ENCODE measurements around the gene FOXN1.
A peak's percentile ranks its signal among the peaks of the same experiment; 100 is the strongest.

The FOXN1 gene

DNA sequence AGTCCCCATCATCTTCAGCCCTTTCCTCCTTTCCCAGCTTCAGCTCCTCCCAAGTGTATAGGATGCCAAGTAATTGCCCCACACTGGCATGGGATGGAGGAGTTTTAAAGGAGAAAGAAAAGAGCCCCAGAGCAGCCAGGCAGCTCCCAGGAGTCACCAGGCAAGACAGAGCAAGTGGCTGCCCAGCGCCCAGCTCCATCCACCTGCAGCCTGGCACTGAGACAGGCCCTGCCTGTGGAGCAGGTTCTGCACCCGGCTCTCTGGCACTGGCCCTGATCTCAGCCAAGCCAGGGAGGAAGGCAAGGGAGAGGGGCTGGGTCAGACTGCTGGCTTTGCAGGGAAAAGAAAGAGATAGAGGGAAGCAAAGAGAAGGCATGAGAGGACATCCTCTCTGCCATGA is 21.7 kb downstream of the FOXN1 start:
- DNase-seq = no peak

- no peak for DNase-seq
Observed at GRCh38 chr17:28528327-28529012, 22.3 kb downstream of the FOXN1 start.

GRCh38 chr17:28529013-28529400 is 22.9 kb downstream of the FOXN1 start:
- DNase-seq = no peak

GRCh38 chr17:28530250-28530649 is 24.1 kb downstream of the FOXN1 start:
- no peak for DNase-seq

GRCh38 chr17:28530926-28531325 is 24.8 kb downstream of the FOXN1 start:
- no peak for DNase-seq

DNA sequence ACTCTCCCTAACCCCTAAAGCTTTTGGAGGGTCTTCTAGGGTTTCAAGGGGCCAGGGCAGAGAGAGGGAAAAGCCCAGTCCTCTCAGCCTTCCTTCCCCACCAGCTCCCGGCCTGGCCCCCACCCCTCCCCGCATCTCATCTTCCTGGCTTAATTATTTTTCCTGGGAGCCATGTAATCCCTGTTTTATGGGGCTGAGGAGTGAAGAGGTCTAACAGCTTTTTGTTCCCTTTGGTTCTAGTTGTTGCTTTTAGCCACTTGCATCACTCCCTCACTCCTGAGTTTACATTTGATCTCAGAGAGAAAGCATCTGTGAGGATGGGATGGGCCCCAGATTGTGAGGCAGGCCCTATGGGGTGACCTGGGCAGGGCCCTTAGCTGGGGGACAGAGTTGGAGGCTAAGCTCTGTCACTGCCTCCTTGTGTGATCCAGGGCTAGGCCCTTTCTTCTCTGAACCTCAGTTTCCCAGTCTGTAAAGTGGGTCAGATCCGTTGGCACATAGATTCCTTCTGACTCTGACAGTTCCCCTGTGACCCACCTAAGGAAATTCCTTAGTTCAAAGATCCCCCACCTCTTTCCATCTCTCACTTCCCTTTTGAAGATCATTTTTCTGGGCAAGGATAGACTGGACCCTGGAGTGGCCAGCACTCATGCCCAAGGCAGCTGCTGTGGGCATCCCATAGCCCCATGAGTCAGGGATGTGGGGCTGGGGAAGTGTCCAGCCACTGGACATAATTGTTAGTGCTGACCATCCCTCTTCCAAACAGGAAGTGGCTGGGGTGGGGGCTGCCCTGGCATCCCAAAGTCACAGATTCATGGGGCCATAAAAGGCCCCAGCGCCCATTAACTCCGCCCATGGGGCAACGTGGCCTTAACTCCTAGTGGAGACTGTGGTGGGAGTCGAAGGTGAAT is 26.2 kb downstream of the FOXN1 start:
- no peak for DNase-seq

DNA sequence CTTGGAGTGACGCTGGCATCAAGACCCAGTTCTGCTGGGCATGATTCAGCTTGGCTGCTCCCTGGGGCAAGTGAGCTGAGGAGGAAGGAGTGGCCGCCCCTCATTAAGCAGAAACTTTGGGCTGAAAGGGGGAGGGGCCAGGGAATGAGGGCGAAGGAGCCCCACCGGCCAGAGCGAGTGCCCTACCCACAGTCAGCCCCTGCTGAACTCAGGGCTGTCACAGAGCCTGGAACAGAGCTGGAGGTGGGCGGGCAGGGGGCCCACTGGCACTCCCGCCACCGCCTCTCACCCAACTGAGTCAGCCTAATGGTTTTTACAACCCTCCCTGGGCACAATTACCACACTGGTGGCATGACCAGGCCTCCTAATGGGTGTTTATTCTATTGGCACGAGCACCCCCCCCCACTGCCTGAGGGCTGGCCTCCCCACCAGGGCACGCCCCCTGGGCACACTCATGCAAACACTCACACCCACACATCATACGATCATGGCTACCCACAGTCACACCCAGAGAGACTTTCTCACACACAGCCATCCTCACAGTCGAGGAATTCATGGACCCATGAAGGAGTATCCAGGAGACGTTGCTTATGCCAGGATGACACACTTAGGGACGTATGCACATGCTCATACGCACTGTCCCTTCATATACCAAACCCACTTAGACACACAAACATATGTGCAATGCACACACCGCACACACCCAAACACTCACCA is 27.1 kb downstream of the FOXN1 start:
- no peak for DNase-seq

DNA sequence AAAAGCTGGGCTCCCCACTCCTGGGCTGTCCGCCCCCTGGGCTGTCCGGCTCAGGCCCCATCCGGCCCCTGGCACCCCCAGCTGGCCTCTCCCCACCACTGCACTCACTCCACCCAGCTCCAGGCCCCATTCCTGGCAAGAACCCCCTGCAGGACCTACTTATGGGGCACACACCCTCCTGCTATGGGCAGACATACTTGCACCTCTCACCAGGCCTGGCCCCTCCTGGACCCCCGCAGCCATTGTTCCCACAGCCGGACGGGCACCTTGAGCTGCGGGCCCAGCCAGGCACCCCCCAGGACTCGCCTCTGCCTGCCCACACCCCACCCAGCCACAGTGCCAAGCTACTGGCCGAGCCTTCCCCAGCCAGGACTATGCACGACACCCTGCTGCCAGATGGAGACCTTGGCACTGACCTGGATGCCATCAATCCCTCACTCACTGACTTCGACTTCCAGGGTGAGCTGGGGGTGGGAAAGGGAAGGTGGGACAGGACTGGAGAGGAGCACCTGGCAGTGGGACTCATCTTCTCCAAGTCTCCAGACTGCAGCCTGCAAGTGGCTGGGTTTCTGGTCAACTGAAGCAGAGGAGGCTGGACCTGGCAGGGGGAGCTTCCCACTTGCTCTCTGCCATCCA is 28.7 kb downstream of the FOXN1 start:
- DNase-seq = no peak

DNA sequence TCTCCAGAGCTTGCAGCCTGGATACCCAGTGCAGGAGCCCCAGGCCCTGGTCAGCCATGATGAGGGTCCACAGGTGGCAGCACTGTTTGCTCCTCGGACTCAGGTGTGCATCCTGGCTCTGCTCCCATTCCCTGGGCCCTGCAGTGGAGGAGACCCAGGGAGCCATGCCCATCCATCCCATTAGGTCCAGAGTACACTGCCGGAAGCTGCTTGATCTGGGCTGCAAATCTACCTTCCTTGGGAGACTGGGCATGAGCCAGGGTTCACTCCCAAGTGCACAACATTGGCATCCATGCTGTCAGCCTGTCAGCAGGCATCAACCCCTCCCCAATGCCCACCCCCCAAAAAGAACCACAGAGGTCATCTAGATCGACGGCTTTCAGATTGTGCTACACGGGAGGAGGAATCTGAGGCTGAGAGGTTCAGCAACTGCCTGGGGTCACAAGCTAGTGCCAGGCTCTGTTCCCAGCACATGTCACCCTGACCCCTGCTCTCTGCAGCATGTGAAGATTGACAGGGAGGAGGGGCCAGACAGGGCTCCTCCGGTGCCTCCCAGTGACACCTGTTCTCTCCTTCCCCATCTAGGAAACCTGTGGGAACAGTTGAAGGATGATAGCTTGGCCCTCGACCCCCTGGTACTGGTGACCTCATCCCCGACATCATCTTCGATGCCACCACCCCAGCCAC is 30.5 kb downstream of the FOXN1 start:
- DNase-seq = no peak

DNA sequence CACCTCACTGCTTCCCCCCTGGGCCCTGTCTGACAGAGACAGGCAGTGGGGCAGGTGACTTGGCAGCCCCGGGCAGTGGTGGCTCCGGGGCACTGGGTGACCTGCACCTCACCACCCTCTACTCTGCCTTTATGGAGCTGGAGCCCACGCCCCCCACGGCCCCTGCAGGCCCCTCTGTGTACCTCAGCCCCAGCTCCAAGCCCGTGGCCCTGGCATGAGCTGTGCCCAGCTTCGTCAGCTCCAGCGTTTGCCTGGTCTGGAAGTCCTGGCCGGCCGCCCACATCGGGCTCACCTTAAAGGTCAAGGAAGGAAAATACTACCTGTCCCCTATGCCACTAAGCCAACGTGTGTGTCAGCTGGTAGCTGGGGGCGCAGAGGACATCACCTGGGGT is 31.1 kb downstream of the FOXN1 start:
- DNase-seq = no peak

- DNase-seq = no peak
Observed at GRCh38 chr17:28538296-28538895, 32.2 kb downstream of the FOXN1 start.

DNA sequence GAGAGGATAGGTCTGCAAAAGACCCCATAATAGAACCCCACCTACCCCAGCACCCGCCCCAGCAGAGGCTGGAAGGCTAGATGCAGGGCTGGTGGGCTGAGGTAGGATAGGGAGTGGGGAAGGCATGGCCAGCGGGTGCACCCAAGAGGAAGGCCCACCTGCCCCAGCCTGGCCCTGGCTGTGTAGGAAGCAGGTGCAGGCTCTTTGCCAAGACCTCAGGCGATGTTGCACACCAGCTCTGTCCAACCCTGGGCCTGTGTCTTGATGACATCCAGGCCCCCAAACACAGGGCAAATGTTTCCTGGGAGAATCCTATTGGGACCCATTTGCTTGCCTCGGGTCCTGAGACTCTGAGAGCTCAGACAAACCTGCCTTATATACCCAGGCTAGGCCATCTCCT is 34.1 kb downstream of the FOXN1 start:
- DNase-seq = no peak

- no peak for DNase-seq
Observed at GRCh38 chr17:28541439-28541838, 35.3 kb downstream of the FOXN1 start.

- no peak for DNase-seq
Observed at GRCh38 chr17:28544402-28545140, 38.4 kb downstream of the FOXN1 start.

- no peak for DNase-seq
Observed at GRCh38 chr17:28545141-28545503, 39.0 kb downstream of the FOXN1 start.

- no peak for DNase-seq
Observed at GRCh38 chr17:28545787-28546415, 39.8 kb downstream of the FOXN1 start.

DNA sequence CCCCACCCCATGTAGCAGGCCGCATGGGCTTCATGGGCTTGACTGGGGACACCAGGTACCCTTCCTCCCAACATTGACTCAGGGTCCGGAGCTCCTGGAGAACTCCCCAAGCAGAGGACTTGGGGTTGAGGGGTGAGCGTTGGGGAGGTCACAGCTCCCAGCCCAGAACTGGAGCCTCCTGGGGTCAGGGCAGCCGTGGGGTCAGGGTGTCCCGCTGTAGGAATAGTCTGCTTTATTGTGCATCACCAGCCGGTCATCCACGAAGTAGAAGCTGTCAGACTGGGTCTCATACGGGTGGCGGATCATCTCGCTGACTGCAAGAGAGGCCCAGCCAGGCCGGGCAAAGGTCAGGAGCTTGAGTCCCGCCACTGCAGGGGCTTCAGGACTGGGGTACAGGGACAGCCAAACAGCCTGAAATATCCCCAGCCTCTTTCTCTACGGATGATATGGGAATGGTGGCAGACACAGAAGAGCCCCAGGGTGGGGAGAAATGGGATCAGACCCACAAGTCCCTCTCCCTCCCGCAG is 41.0 kb downstream of the FOXN1 start:
- DNase-seq = no peak

DNA sequence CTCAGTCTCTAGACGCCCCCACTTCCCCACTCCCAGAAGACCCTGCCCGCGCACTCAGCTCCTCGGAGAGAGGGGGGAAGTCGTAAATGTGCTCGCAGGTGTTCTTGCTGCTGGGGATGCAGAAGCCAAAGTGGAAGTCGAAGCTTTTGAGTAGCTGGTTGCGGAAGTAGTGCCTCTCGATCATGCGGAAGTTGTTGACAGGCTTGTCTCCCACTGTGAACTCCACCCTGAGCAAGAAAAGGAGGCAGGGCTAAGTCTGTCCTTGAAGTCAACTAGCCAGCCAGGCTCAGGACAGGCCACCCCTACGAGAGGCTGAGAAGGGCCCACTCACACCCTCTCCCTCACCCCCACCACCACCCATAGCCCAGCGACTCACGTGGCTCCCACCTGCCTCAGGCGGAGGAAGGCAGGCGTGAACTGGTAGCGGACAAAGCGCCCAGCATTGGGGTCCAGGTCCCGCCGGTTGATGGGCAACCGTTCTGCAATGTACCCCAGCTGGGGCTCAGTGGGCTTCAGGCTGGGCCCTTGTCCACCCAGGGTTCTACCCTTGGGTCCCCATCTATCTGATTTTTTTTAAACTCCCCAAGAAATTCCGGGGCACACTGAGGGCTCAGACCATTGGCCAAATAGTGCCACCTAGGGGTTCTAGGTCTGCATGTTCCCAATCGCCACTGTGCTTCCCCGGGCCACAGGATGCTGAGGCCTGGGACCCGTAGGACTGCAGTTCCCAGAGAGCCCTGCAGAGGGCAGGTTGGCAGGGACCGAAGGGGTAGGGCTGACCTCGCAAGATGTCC is 41.7 kb downstream of the FOXN1 start:
- DNase-seq = peak; percentile 56

DNA sequence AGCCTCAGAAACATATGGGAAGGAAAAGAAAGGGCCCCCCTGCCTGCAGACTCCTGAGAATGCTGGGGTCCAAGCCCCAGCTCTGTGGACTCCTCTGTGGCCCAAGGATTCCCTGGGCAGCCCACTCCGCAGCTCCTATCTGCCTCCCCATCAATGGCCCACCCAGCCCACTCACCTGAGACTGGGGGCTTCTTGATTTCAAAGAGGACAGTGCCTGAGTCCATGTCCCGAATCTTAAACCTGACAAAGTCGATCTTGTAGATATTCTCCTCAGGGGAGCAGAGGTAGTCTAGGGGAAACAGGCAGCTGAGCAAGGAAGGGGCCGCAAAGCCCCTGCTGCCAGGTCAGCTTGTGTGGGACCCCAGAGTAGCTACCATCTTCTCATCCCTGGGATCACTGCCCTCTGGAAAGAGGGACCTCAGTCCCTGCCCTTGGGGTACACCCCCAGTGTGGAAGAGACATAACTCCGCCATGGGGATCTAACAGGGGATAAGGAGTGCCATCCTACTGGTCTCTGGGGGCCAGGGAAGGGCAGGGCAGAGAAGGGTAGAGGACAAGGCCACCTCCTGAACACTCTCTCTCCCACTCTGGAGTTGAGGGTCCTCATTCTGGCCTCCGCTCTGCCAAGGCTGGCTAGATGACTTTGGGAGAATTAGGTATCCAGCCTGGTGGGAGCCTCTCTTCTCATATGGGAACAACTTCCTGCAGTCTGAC is 42.4 kb downstream of the FOXN1 start:
- DNase-seq = no peak

Data from NCI-H1436 (cell line).